Astrocyte (in vitro differentiated cells and primary cell): ENCODE data around the gene TRIM7. TPM values are rescaled to one million over a fixed set of nuclear protein-coding genes. Genes with fewer than 3 reads are reported as not detected.

Source experiments
- DNase-seq: peaks from one replicate; pipeline ENCODE4 v3.0.0-alpha.2; 2010; ENCODE audit warnings: low read depth
- FAIRE-seq: peaks from 2 replicates; lab custom pipeline; 2011; peaks lifted over from hg19 to GRCh38; lab: Jason Lieb, UNC
- H2AFZ ChIP-seq: 2 replicates; pipeline ENCODE4 v1.6.0; 2012; ENCODE audit warnings: low read depth, low read length, inconsistent platforms
- H3K27ac ChIP-seq: 2 replicates; pipeline ENCODE4 v1.5.1; 2011; ENCODE audit warnings: low read depth, low read length, inconsistent platforms
- H3K27me3 ChIP-seq: 2 replicates; pipeline ENCODE4 v1.6.0; 2011; ENCODE audit warnings: low read length, inconsistent platforms; ENCODE audit not compliant: insufficient read depth
- H3K36me3 ChIP-seq: 2 replicates; pipeline ENCODE4 v1.5.1; 2011; ENCODE audit warnings: low read length, inconsistent platforms; ENCODE audit not compliant: insufficient read depth
- H3K4me1 ChIP-seq: 2 replicates; pipeline ENCODE4 v1.5.1; 2011; ENCODE audit warnings: low read length, inconsistent platforms; ENCODE audit not compliant: insufficient read depth
- H3K4me2 ChIP-seq: 2 replicates; pipeline ENCODE4 v1.6.0; 2012; ENCODE audit warnings: low read length, inconsistent platforms
- H3K4me3 ChIP-seq: 2 replicates; pipeline ENCODE4 v1.5.1; 2011; ENCODE audit warnings: low read depth, mild to moderate bottlenecking, low read length, inconsistent platforms; ENCODE audit not compliant: insufficient read depth
- H3K79me2 ChIP-seq: 2 replicates; pipeline ENCODE4 v1.6.0; 2012; ENCODE audit warnings: mild to moderate bottlenecking, low read length, inconsistent platforms; ENCODE audit not compliant: insufficient read depth
- H3K9ac ChIP-seq: 2 replicates; pipeline ENCODE4 v1.6.0; 2012; ENCODE audit warnings: mild to moderate bottlenecking, low read length, inconsistent platforms
- H3K9me3 ChIP-seq: 2 replicates; pipeline ENCODE4 v1.5.1; 2012; ENCODE audit warnings: low read depth, mild to moderate bottlenecking, low read length, inconsistent platforms; ENCODE audit not compliant: insufficient read depth
- H4K20me1 ChIP-seq: 2 replicates; pipeline ENCODE4 v1.6.0; 2012; ENCODE audit warnings: low read length, inconsistent platforms; ENCODE audit not compliant: insufficient read depth
- H3K27ac Mint-ChIP-seq: one replicate; pipeline ENCODE4 v1.8.0; 2021; ENCODE audit warnings: mild to moderate bottlenecking, mixed read lengths; ENCODE audit not compliant: unreplicated experiment
- H3K27me3 Mint-ChIP-seq: one replicate; pipeline ENCODE4 v1.8.0; 2021; ENCODE audit warnings: low read depth, mixed read lengths; ENCODE audit not compliant: unreplicated experiment
- H3K36me3 Mint-ChIP-seq: one replicate; pipeline ENCODE4 v1.8.0; 2021; ENCODE audit warnings: low read depth, mixed read lengths; ENCODE audit not compliant: unreplicated experiment
- H3K4me1 Mint-ChIP-seq: one replicate; pipeline ENCODE4 v1.8.0; 2021; ENCODE audit warnings: low read depth, mixed read lengths; ENCODE audit not compliant: unreplicated experiment
- H3K4me3 Mint-ChIP-seq: one replicate; pipeline ENCODE4 v1.8.0; 2021; ENCODE audit warnings: mild to moderate bottlenecking, moderate library complexity, mixed read lengths; ENCODE audit not compliant: unreplicated experiment
- H3K9me3 Mint-ChIP-seq: one replicate; pipeline ENCODE4 v1.8.0; 2021; ENCODE audit warnings: mild to moderate bottlenecking, mixed read lengths; ENCODE audit not compliant: unreplicated experiment
- EZH2 ChIP-seq: IDR thresholded peaks from 2 replicates; pipeline ENCODE4 v1.6.1; 2012; ENCODE audit warnings: mild to moderate bottlenecking, low read length, inconsistent platforms; ENCODE audit not compliant: insufficient read depth
- total RNA-seq: library from RNA; stranded (reverse); gene quantifications from 2 replicates; pipeline ENCODE4 v1.2.1, GENCODE V29; 2021
- TF ChIP-seq, protein P1 (sequence below): IDR thresholded peaks from 2 replicates; pipeline ENCODE4 v1.5.1; 2011; ENCODE audit warnings: low read depth, mild to moderate bottlenecking, inconsistent platforms, low read length, moderate library complexity; ENCODE audit not compliant: insufficient read depth

The TRIM7 gene
- total RNA-seq, 1 donor from 2014 or later = 0.27 TPM

DNA sequence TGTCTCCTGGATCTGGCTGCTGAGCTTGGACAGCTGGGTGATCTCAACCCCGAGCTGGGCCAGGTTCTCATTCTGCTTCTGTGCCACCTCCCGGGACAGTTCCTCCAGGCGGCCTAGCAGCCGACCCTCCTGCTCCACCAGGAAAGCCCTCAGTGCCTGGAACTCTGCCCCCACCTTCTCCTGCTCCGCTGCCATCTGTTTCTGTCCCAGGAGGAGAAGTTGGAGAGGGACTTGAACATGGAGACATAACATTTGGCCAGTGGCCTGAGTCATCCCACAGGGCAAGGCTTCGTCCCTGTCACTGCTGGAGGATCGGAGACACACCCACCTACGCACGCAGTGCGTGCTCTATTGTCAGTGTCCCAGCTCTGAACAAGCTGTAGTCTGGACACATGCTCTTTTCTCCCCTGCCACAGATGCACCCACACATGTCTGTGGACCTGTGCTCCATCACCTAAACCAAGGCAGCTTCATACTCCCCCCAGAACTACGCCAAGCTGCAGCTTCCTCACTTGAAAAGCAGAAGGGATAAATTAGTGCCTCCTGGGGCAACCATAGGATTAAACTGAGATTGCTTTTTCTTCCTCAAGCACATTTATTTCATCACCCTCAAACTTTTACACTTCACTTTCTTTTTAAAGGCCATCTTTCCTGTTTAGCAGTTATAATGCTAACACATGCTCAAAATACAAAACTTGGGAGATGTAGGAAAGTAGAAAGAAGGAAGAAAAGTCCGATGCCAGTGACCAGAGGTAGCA, 4.9 kb downstream of the TRIM7 start:
- no peaks in the 10 kb centered on the region for H3K9me3 ChIP-seq
- H3K4me2 ChIP-seq = no peak overlapping the region
- H2AFZ ChIP-seq = no peak overlapping the region
- DNase-seq = no peak
- Mint-ChIP-seq H3K9me3 (no peaks in the 10 kb centered on the region), H3K4me3 (no peak overlapping the region), H3K27ac (no peak overlapping the region), H3K27me3 (peaks cover 50% of the 10 kb centered on the region), H3K4me1 (peaks cover 8% of the 10 kb centered on the region), H3K36me3 (no peaks in the 10 kb centered on the region)
- no peaks in the 10 kb centered on the region for H3K79me2 ChIP-seq
- peaks cover 22% of the 10 kb centered on the region for H3K27me3 ChIP-seq
- H4K20me1 ChIP-seq = no peaks in the 10 kb centered on the region
- H3K9ac ChIP-seq = no peak overlapping the region
- no peak for FAIRE-seq
- no peak for TF ChIP-seq EZH2
- TF ChIP-seq, protein P1, sequence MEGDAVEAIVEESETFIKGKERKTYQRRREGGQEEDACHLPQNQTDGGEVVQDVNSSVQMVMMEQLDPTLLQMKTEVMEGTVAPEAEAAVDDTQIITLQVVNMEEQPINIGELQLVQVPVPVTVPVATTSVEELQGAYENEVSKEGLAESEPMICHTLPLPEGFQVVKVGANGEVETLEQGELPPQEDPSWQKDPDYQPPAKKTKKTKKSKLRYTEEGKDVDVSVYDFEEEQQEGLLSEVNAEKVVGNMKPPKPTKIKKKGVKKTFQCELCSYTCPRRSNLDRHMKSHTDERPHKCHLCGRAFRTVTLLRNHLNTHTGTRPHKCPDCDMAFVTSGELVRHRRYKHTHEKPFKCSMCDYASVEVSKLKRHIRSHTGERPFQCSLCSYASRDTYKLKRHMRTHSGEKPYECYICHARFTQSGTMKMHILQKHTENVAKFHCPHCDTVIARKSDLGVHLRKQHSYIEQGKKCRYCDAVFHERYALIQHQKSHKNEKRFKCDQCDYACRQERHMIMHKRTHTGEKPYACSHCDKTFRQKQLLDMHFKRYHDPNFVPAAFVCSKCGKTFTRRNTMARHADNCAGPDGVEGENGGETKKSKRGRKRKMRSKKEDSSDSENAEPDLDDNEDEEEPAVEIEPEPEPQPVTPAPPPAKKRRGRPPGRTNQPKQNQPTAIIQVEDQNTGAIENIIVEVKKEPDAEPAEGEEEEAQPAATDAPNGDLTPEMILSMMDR = no peak
- no peak overlapping the region for H3K4me3 ChIP-seq
- H3K27ac ChIP-seq = no peak overlapping the region
- H3K4me1 ChIP-seq = no peaks in the 10 kb centered on the region
- no peaks in the 10 kb centered on the region for H3K36me3 ChIP-seq

DNA sequence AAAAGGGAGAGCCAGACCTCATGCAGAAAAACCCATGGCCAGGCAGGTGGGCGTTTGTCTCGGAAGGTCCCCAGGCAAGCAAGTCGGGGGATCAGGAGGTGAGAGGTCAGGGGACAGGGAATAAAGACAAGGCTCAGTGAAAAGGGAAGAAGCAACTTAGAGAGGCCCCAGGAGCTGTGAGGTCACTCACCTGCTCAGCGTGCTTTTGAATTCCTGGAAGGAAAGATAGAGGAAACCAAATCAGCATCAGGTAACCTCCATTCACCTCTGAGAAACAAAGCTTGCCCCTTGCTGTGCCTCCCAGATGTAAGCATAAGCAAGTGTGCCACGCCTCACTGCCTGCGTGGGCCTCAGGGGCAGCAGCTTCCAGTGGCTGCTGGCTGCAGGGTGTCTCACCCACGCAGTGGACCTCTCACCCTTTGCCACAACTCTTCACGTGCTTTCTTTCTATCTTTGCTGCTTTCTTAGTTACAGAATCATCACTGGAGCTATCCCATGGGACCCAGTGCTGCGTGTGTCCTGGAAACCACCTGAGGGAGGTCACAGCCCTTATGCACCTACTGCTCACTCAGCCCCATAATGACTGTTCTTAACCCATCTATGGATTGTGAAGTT, 6.0 kb downstream of the TRIM7 start:
- H2AFZ ChIP-seq = no peak overlapping the region
- Mint-ChIP-seq H3K4me1 (peaks cover 8% of the 10 kb centered on the region), H3K36me3 (no peaks in the 10 kb centered on the region), H3K27ac (peak overlapping the region; percentile 14), H3K27me3 (peaks cover 48% of the 10 kb centered on the region), H3K4me3 (no peak overlapping the region), H3K9me3 (no peaks in the 10 kb centered on the region)
- TF ChIP-seq EZH2 = no peak
- TF ChIP-seq, protein P1 = no peak
- no peak overlapping the region for H3K4me2 ChIP-seq
- no peaks in the 10 kb centered on the region for H3K9me3 ChIP-seq
- H3K4me1 ChIP-seq = no peaks in the 10 kb centered on the region
- no peaks in the 10 kb centered on the region for H3K36me3 ChIP-seq
- H3K79me2 ChIP-seq = no peaks in the 10 kb centered on the region
- H4K20me1 ChIP-seq = no peaks in the 10 kb centered on the region
- H3K27ac ChIP-seq = no peak overlapping the region
- DNase-seq (no peak), FAIRE-seq (no peak)
- no peak overlapping the region for H3K4me3 ChIP-seq
- no peak overlapping the region for H3K9ac ChIP-seq
- H3K27me3 ChIP-seq = peaks cover 21% of the 10 kb centered on the region
